ENCODE measurements around the gene FRAS1. TPM values are rescaled to one million over a fixed set of nuclear protein-coding genes. Genes with fewer than 3 reads are reported as not detected.

FRAS1 gene
- total and polyA plus RNA-seq, 2 donors (not counting 3 experiments of a cell fraction or from before 2014, with no cell fraction given) = 1.4 to 3.6 TPM

DNA sequence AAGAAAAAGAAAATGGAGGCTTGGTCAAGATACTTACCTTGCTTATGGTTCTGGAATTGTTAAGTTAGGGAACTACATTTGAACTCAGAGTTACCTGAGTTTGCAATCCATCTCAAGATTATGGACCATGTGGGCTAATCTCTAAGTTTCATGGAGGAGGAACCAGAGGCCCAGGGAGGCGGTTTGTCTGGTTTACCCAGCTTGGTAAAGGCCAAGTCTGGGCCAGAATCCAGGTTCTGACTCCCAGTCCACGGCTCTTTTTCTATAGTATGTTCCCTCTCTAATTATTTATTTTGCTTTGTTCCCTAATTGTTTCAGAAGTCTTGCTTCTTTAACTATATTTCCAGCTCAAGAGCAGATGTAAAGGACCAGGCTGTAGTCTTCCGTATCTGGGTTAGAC, 168.1 kb downstream of the FRAS1 start:
- ChIA-PET CTCF (no interaction called here), POLR2A (no interaction called here)
- H3K79me2 ChIP-seq (ENCODE audit: control insufficient read depth, insufficient read depth, low read length) = no peaks in the 10 kb centered on the region
- intact Hi-C loops (cut with micrococcal nuclease) = no loop called here
- H4K20me1 ChIP-seq (replicated peaks; ENCODE audit: control insufficient read depth, extremely low read depth, insufficient read depth, low read length) = no peaks in the 10 kb centered on the region
- no peak overlapping the region for H3K27ac ChIP-seq (ENCODE audit: insufficient read depth, low read depth, low read length)
- no peak overlapping the region for H3K9ac ChIP-seq (replicated peaks; ENCODE audit: extremely low read depth, insufficient read depth, low read length)
- H3K4me2 ChIP-seq (ENCODE audit: insufficient read depth, low read length) = no peak overlapping the region
- H3K9me1 ChIP-seq (replicated peaks; ENCODE audit: control insufficient read depth, extremely low read depth, insufficient read depth, low read length) = no peaks in the 10 kb centered on the region
- FAIRE-seq = no peak
- H3K27me3 ChIP-seq (ENCODE audit: control insufficient read depth in 2 of 2, insufficient read depth in 2 of 2, low read length in 2 of 2) = no peaks in the 10 kb centered on the region
- H2AFZ ChIP-seq (ENCODE audit: low read depth, low read length) = no peak overlapping the region
- no peaks in the 10 kb centered on the region for H3K36me3 ChIP-seq (ENCODE audit: control insufficient read depth in 2 of 2, extremely low read depth in 1 of 2, insufficient read depth in 2 of 2, low read length in 2 of 2)
- no peaks in the 10 kb centered on the region for H3K9me3 ChIP-seq (replicated peaks; ENCODE audit: control insufficient read depth, insufficient read depth, low read length)
- no peaks in the 10 kb centered on the region for H3K4me1 ChIP-seq (ENCODE audit: control insufficient read depth, extremely low read depth, insufficient read depth, low read length)
- DNase-seq (ENCODE audit: low read depth, low spot score) = no peak
- no TSS peak for BruUV-seq (replicated peaks)
- no peak overlapping the region for H3K4me3 ChIP-seq (replicated peaks in 1 of 3; ENCODE audit: insufficient read depth in 1 of 3, low read depth in 1 of 3, low read length in 3 of 3)
- dilution Hi-C loops (cut with MboI; ENCODE audit: extremely low pct_ligation_motif_present, low sequenced_read_pairs) = no loop called here
- TF ChIP-seq POLR2A (IDR thresholded peaks at IDR 0.05; ENCODE audit: low read depth, low read length) (no peak), CTCF (IDR thresholded peaks at IDR 0.05; ENCODE audit: extremely low read depth in 1 of 2, insufficient read depth in 1 of 2, low read depth in 1 of 2, low read length in 2 of 2) (no peak), MYC (IDR thresholded peaks at IDR 0.05; ENCODE audit: low read depth, low read length) (no peak), POLR2AphosphoS5 (IDR thresholded peaks at IDR 0.05; ENCODE audit: insufficient read depth, low read depth, low read length) (no peak)

DNA sequence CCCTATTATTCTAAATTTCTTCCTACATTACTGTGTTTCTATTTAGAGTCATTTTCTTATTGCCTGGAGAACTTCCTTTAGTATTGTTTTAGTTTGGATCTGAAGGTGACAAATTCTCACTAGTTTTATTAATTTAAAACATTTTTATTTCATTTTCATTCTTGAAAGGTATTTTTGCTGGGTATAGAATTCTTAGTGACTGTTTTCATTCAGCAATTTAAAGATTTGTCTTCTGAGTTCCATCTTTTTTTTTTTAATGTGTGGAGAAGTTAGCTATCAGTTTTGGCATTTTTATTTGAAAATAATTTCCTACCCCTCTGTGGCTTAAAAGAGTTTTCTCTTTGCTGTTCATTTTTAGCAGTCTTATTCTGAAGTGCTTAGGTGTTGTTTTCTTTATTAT, 169.2 kb downstream of the FRAS1 start:
- no peaks in the 10 kb centered on the region for H3K9me1 ChIP-seq (replicated peaks; ENCODE audit: control insufficient read depth, extremely low read depth, insufficient read depth, low read length)
- no peak overlapping the region for H3K9ac ChIP-seq (replicated peaks; ENCODE audit: extremely low read depth, insufficient read depth, low read length)
- no peaks in the 10 kb centered on the region for H3K36me3 ChIP-seq (ENCODE audit: control insufficient read depth in 2 of 2, extremely low read depth in 1 of 2, insufficient read depth in 2 of 2, low read length in 2 of 2)
- no peaks in the 10 kb centered on the region for H3K27me3 ChIP-seq (ENCODE audit: control insufficient read depth in 2 of 2, insufficient read depth in 2 of 2, low read length in 2 of 2)
- intact Hi-C loops (cut with micrococcal nuclease) (no loop called here), dilution Hi-C loops (cut with MboI; ENCODE audit: extremely low pct_ligation_motif_present, low sequenced_read_pairs) (no loop called here)
- ChIA-PET POLR2A (no interaction called here), CTCF (no interaction called here)
- no peak overlapping the region for H3K27ac ChIP-seq (ENCODE audit: insufficient read depth, low read depth, low read length)
- no peaks in the 10 kb centered on the region for H4K20me1 ChIP-seq (replicated peaks; ENCODE audit: control insufficient read depth, extremely low read depth, insufficient read depth, low read length)
- H2AFZ ChIP-seq (ENCODE audit: low read depth, low read length) = no peak overlapping the region
- DNase-seq (ENCODE audit: low read depth, low spot score) = no peak
- H3K79me2 ChIP-seq (ENCODE audit: control insufficient read depth, insufficient read depth, low read length) = no peaks in the 10 kb centered on the region
- no peak for FAIRE-seq
- no peak overlapping the region for H3K4me3 ChIP-seq (replicated peaks in 1 of 3; ENCODE audit: insufficient read depth in 1 of 3, low read depth in 1 of 3, low read length in 3 of 3)
- no peaks in the 10 kb centered on the region for H3K9me3 ChIP-seq (replicated peaks; ENCODE audit: control insufficient read depth, insufficient read depth, low read length)
- no peaks in the 10 kb centered on the region for H3K4me1 ChIP-seq (ENCODE audit: control insufficient read depth, extremely low read depth, insufficient read depth, low read length)
- no peak for TF ChIP-seq JUN (IDR thresholded peaks at IDR 0.05; ENCODE audit: borderline replicate concordance, insufficient read depth, insufficient read length, low read depth)
- TF ChIP-seq MYC (IDR thresholded peaks at IDR 0.05; ENCODE audit: low read depth, low read length) = no peak
- TF ChIP-seq FOS (IDR thresholded peaks at IDR 0.05; ENCODE audit: borderline replicate concordance, insufficient read depth, low read length) = no peak
- TF ChIP-seq POLR2AphosphoS5 (IDR thresholded peaks at IDR 0.05; ENCODE audit: insufficient read depth, low read depth, low read length) = no peak
- no peak for TF ChIP-seq CTCF (IDR thresholded peaks at IDR 0.05; ENCODE audit: extremely low read depth in 1 of 2, insufficient read depth in 1 of 2, low read depth in 1 of 2, low read length in 2 of 2)
- H3K4me2 ChIP-seq (ENCODE audit: insufficient read depth, low read length) = no peak overlapping the region
- BruUV-seq (replicated peaks) = no TSS peak

Data from endothelial cell of umbilical vein (primary cell).